OCI-LY3 (cell line): ENCODE data around the gene CMIP.

Experiments
- H2AFZ ChIP-seq: fragments of 200-600, 300-600 bp; shearing (Covaris generic); 2 replicates; pipeline ENCODE4 v1.6.0; 2014; ENCODE audit warnings: antibody characterized with exemption, low read depth, low read length
- H3K27ac ChIP-seq: fragments of 200-600, 300-600 bp; sonication (generic); 2 replicates; pipeline ENCODE4 v1.5.1; 2014; ENCODE audit warnings: mild to moderate bottlenecking, low read length, moderate library complexity, mixed read lengths
- H3K27me3 ChIP-seq: fragments of 200-600, 300-600 bp; sonication (generic); 2 replicates; pipeline ENCODE4 v1.6.1; 2014; ENCODE audit warnings: low read depth, low read length, mixed read lengths
- H3K36me3 ChIP-seq: fragments of 200-600, 300-600 bp; sonication (generic); replicated peaks from 2 replicates; pipeline ENCODE3; 2014; ENCODE audit warnings: low read depth, low read length, mixed read lengths
- H3K4me1 ChIP-seq: fragments of 300-600, 200-600 bp; sonication (generic); 2 replicates; pipeline ENCODE4 v1.6.1; 2014; ENCODE audit warnings: low read length, mixed read lengths
- H3K4me2 ChIP-seq: fragments of 200-600, 300-600 bp; sonication (generic); 2 replicates; pipeline ENCODE4 v1.6.1; 2014; ENCODE audit warnings: low read length, mixed read lengths
- H3K4me3 ChIP-seq: fragments of 300-600, 200-600 bp; sonication (generic); 2 replicates; pipeline ENCODE4 v1.5.1; 2014; ENCODE audit warnings: antibody characterized with exemption, mild to moderate bottlenecking, low read length, moderate library complexity
- H3K79me2 ChIP-seq: fragments of 300-600, 200-600 bp; shearing (Covaris generic); 2 replicates; pipeline ENCODE4 v1.6.1; 2014; ENCODE audit warnings: mild to moderate bottlenecking, low read length, mixed read lengths
- H3K9ac ChIP-seq: fragments of 300-600, 200-600 bp; shearing (Covaris generic); 2 replicates; pipeline ENCODE4 v1.6.0; 2014; ENCODE audit warnings: mild to moderate bottlenecking, low read length, moderate library complexity
- H3K9me3 ChIP-seq: fragments of 200-600, 300-600 bp; shearing (Covaris generic); 2 replicates; pipeline ENCODE4 v1.6.1; 2014; ENCODE audit warnings: low read length, mixed read lengths; ENCODE audit not compliant: insufficient read depth
- H4K20me1 ChIP-seq: fragments of 200-600, 300-600 bp; sonication (generic); 2 replicates; pipeline ENCODE4 v1.6.1; 2016; ENCODE audit warnings: low read length, mixed read lengths; ENCODE audit not compliant: insufficient read depth
- EZH2phosphoT487 ChIP-seq: fragments of 200-600 bp; shearing (Covaris generic); IDR thresholded peaks from 2 replicates; pipeline ENCODE4 v1.6.1; 2018; ENCODE audit warnings: antibody characterized with exemption, mixed run types, low read depth
- TF ChIP-seq, protein P1 (sequence below): fragments of 200-600, 300-600 bp; sonication (generic); IDR thresholded peaks from 2 replicates; pipeline ENCODE4 v1.5.1; 2014; ENCODE audit warnings: antibody characterized with exemption, low read length, low read depth

The CMIP gene

DNA sequence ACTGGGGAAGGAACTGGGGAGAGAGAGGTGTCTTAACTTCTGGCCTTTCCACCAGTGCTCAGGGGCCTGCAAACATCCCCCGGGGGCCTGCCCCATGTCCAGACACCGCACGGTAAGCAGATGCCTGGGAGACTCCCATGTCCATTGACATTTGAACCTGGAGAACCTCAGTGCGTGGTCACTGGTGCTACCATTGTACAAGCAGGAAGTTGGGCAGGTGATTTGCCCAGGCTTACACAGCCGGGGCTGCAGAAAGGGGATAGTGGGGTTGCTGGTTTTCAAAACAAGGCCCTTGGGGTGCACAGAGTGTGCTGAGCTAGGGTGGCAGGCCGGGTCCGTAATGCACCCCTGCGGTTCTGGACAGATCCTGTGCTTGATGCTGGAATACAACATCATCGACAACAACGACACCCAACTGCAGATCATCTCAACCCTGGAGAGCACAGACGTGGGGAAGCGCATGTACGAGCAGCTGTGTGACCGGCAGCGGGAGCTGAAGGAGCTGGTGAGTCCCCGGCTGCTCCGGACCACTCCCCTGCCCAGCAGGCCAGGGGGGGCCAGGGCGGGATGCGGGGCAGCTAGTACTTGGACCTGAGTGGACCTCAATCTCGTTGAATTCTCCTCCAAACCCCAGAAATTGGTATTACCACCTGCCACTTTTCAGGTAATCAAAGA is 256.8 kb downstream of the CMIP start:
- Histone ChIP-seq H3K27me3 (no peaks in the 10 kb centered on the region), H3K4me3 (no peak overlapping the region), H2AFZ (no peak overlapping the region), H3K9me3 (no peaks in the 10 kb centered on the region), H4K20me1 (no peaks in the 10 kb centered on the region), H3K27ac (no peak overlapping the region), H3K79me2 (no peaks in the 10 kb centered on the region), H3K36me3 (peaks cover 30% of the 10 kb centered on the region), H3K4me2 (no peak overlapping the region), H3K9ac (no peak overlapping the region), H3K4me1 (no peaks in the 10 kb centered on the region)
- no peak for TF ChIP-seq EZH2phosphoT487
- TF ChIP-seq, protein P1, sequence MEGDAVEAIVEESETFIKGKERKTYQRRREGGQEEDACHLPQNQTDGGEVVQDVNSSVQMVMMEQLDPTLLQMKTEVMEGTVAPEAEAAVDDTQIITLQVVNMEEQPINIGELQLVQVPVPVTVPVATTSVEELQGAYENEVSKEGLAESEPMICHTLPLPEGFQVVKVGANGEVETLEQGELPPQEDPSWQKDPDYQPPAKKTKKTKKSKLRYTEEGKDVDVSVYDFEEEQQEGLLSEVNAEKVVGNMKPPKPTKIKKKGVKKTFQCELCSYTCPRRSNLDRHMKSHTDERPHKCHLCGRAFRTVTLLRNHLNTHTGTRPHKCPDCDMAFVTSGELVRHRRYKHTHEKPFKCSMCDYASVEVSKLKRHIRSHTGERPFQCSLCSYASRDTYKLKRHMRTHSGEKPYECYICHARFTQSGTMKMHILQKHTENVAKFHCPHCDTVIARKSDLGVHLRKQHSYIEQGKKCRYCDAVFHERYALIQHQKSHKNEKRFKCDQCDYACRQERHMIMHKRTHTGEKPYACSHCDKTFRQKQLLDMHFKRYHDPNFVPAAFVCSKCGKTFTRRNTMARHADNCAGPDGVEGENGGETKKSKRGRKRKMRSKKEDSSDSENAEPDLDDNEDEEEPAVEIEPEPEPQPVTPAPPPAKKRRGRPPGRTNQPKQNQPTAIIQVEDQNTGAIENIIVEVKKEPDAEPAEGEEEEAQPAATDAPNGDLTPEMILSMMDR: no peak

DNA sequence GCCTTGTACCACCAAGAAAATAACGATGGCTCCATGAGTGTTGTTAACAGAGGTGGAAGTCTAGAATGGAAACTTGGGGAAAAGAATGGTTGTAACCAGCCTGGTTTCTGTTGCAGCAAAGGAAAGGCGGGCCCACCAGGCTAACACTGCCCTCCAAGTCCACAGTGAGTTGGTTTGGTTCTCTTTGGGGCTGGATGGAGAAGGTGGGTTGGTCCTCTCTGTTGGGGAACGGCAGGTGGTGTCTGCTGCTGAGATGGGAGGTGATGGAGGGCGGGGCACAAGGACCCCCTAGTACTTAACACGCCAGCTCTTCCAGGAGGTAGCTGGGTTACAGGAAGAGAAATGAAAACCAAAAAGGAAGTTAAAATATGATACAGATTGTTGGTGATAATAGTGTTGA is 257.9 kb downstream of the CMIP start:
- no peak for TF ChIP-seq EZH2phosphoT487
- TF ChIP-seq, protein P1: no peak
- no peaks in the 10 kb centered on the region for H3K79me2 ChIP-seq
- no peak overlapping the region for H3K9ac ChIP-seq
- no peaks in the 10 kb centered on the region for H3K9me3 ChIP-seq
- H3K4me1 ChIP-seq: no peaks in the 10 kb centered on the region
- H3K4me3 ChIP-seq: no peak overlapping the region
- peaks cover 31% of the 10 kb centered on the region for H3K36me3 ChIP-seq
- no peak overlapping the region for H3K27ac ChIP-seq
- H4K20me1 ChIP-seq: no peaks in the 10 kb centered on the region
- H3K4me2 ChIP-seq: no peak overlapping the region
- no peaks in the 10 kb centered on the region for H3K27me3 ChIP-seq
- H2AFZ ChIP-seq: no peak overlapping the region

DNA sequence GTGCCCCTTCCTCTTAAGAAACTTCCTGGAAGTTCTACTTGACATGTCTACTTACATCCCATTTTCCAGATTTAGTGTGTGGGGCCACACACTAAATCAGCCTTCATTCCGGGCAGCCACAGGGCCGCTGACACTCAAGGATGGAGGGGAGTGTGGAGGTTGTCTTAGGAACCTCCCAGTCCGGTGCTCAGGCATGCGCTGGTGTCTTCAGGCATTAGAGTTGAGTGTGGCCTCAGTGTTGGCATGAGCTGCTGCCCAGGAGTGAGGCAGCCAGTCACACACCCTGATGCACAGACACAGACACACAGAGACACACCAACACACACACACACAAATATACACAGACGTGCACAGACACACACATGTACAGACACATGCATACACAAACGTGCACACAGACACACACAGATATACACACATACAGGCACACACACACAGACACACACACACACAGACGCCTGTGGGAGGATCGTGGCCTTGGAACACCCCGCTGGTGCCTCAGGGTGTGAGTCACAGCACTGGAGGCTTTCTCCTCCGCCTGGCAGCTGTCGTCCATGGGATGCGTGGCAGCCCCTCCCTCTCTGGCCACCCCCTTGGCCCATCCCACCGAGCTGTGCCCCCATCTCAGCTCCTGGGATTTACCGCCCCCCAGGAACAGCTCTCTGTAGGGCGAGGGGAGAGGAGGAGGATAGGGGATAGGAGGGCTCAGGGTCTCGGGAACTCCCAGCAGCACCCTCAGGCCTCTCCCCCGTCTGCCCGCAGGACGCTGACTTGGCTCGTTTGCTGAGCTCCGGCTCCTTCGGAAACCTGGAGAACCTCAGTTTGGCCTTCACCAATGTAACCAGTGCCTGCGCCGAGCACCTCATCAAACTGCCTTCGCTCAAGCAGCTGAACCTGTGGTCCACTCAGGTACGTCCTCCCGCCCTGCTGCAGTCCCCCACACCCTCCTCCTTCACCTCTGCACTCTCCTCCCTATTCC is 258.9 kb downstream of the CMIP start:
- Histone ChIP-seq H4K20me1 (no peaks in the 10 kb centered on the region), H2AFZ (no peak overlapping the region), H3K4me3 (no peak overlapping the region), H3K79me2 (no peaks in the 10 kb centered on the region), H3K9me3 (no peaks in the 10 kb centered on the region), H3K9ac (no peak overlapping the region), H3K4me1 (no peaks in the 10 kb centered on the region), H3K4me2 (no peak overlapping the region), H3K27me3 (no peaks in the 10 kb centered on the region), H3K36me3 (peaks cover 37% of the 10 kb centered on the region), H3K27ac (no peak overlapping the region)
- TF ChIP-seq, protein P1: no peak
- TF ChIP-seq EZH2phosphoT487: no peak

DNA sequence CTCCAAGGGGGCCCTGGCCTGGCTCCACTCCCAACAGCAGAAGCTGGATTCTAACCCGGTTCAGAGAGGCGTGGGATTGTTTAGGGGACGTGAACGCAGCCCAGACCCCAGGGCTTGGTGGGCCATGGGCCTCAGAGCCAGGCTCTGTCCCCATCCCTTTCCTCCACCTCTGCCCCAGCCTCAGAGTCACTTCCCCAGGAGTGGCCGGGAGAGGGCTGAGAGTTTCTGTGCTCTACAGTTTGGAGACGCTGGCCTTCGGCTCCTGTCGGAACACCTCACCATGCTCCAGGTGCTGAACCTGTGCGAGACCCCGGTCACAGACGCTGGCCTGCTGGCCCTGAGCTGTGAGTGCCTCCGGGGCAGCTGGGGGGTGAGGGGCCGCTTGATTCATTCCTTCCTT is 260.7 kb downstream of the CMIP start:
- no peak overlapping the region for H3K4me3 ChIP-seq
- H3K79me2 ChIP-seq: no peaks in the 10 kb centered on the region
- no peaks in the 10 kb centered on the region for H3K4me1 ChIP-seq
- H3K27ac ChIP-seq: no peak overlapping the region
- no peak overlapping the region for H3K4me2 ChIP-seq
- H3K27me3 ChIP-seq: no peaks in the 10 kb centered on the region
- no peaks in the 10 kb centered on the region for H4K20me1 ChIP-seq
- no peak for TF ChIP-seq EZH2phosphoT487
- TF ChIP-seq, protein P1: no peak
- H2AFZ ChIP-seq: no peak overlapping the region
- peaks cover 43% of the 10 kb centered on the region for H3K36me3 ChIP-seq
- no peak overlapping the region for H3K9ac ChIP-seq
- H3K9me3 ChIP-seq: no peaks in the 10 kb centered on the region
